NK-92 treated with Interleukin-12 subunit alpha and Interleukin-12 subunit beta, amount 100 ng/mL, for 24 hours (cell line): Measurements from ENCODE around the gene CFAP58.
A peak's percentile ranks its signal among the peaks of the same experiment; 100 is the strongest.

ENCODE experiments used
- DNase-seq: peaks from one replicate; lab custom pipeline; 2025; lab: John Stamatoyannopoulos, UW

The CFAP58 gene

DNA sequence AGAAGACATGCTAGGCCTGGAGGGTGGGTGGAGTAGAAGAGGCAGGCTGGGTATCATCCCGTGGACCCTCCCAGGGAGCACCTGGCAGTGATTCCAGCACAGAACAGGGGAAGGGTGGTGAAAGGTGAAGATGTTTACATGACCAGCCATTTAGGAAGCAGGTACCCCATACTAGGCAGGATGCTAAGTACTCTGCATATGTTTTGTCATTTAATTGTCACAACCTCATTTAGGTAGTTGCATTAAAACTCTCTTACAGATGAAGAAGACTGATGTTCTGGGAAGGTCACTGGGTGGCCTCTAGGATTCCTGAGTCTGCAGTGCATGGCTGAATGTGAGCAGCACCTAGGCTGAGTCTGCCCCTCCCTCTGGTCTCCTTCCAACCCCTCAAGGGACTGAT is 30.5 kb upstream of the CFAP58 start:
- no peak for DNase-seq

- DNase-seq: no peak
Measured at GRCh38 chr10:104323760-104324201, 29.9 kb upstream of the CFAP58 start.

GRCh38 chr10:104324221-104324686 is 29.4 kb upstream of the CFAP58 start:
- DNase-seq: no peak

DNA sequence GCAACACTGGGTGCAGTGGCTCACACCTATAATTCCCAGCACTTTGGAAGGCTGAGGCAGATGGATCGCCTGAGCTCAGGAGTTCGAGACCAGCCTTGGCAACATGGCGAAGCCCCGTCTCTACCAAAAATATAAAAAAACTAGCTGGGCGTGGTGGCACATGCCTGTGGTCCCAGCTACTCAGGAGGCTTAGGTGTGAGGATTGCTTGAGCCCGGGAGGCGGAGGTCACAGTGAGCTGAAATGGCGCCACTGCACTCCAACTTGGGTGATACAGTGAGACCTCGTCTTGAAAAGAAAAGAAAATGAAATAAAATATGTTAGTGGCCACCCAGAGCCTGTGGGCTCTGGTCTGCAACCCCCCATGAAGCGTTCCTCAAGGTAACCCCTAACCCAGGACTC is 28.7 kb upstream of the CFAP58 start:
- no peak for DNase-seq

DNA sequence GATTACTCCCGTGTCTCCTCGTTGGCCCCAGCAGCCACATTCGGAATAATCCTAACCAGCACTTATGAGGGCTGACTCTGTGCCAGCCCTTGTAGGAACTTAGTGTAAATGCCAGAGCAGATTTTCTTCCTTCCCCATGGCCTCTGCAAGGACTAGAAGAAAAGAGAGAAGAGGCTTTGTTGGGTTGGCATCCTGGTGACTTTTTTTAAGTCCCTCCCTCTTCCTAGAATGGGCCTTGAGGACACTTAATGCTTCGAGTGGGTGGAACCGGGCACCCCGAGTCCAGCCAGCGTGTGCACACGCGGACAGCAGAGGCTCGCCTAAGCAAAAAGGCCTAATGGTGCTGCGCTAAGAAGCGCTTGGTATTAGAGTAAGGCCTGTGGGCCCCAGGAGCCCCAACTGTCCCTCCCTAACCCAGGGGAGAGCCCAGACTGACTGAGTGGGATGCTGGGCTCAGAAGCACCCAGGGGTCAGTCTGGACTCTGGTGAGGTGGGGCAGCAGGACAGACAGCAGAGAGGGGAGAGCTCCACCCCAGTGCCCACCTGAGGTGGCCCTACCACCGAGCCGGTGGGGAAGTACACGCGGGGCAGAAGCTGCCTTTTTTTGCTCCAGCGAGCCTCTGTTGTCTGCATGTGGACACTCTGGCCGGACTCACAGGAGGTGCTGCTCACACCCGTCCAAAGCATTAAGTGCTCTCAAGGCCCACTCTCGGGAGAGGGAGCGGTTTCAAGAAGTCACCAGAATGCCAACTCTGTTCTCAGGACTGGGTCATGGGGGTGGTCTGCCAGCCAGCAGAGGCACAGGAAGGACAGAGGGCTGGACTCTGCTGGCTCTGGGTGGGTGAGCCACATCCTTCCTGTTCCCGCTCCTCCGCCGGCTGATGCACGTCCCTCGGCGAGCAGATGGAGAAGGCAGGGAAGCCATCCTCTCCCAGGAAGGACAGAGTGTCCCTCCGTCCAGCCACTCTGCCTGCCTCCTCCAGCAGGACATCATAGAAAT is 27.9 kb upstream of the CFAP58 start:
- no peak for DNase-seq

GRCh38 chr10:104326991-104327610 is 26.5 kb upstream of the CFAP58 start:
- no peak for DNase-seq

GRCh38 chr10:104327745-104328645 is 25.6 kb upstream of the CFAP58 start:
- DNase-seq: no peak

DNA sequence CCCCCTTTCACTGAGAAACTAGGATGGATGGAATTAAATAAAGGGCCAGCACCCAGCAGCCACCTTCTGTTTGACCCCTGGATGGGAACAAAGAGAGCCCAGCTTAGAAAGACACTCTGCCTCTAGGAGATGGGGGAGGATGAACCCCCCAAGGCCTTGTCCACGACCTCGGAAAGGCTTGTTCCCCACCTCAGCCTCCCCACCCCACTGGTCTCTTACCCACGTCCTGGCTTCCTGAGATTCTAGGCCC is 25.1 kb upstream of the CFAP58 start:
- DNase-seq: no peak

DNA sequence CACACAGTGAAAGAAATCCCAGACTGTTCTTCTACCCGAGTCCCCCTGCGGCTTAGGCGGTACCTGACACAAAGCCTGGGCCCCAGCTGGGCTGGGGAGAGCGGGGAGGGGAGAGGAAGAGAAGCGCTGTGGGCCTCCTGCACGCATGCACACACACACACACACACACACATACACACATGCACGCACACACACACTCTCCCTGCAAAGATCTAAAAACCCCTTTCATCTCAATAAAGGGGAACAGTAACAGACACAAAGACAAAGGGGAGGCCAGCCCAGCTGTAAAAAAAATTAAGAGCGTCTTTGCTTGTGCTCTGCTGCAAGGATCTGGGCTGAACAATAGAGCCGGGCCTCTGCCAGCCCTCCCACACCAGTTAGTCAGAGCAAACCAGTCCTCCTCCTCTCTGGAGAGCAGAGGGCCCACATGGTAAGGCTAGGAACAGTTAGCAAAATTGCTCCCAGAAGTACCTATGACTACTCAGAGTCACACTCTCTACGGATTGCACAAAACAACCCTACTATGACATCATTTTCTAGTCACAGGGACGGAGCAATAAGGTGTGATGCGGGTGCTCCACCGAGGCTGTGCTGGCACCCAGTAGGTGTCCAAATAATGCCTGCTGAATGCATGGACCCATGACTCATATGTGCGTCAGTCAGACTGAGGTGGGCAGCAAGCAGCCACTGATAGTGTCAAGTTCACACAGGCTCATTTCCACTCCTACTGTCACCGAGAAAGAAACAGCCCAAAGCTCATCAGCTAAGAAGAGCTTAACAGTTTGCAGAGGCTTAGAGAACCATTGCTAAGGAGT is 24.5 kb upstream of the CFAP58 start:
- peak; percentile 45 for DNase-seq

DNA sequence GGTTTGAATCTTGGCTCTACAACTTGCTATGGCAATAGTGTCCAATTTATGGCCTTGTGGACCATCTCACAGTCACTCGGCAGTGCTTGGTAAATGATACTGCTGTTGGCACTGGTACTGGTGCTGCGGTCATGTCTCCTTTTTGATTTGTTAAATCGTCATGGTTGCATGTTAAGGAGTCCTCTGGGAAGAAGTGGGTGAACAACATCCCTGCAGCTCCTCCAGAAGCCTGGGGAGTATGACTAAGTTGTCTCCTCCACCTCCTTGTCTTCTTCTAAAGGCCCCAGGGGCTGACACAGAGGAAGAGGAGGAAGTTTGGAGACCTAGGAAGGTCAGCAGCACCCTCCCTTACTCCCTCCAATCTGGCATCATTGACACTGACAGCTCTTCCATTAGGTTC is 23.9 kb upstream of the CFAP58 start:
- no peak for DNase-seq

- no peak for DNase-seq
Measured at GRCh38 chr10:104330168-104331110, 23.2 kb upstream of the CFAP58 start.

- DNase-seq: no peak
Measured at GRCh38 chr10:104331208-104331838, 22.3 kb upstream of the CFAP58 start.

- no peak for DNase-seq
Measured at GRCh38 chr10:104332243-104333031, 21.2 kb upstream of the CFAP58 start.

GRCh38 chr10:104333032-104333727 is 20.5 kb upstream of the CFAP58 start:
- no peak for DNase-seq

GRCh38 chr10:104333728-104334373 is 19.8 kb upstream of the CFAP58 start:
- DNase-seq: no peak

GRCh38 chr10:104334561-104334960 is 19.1 kb upstream of the CFAP58 start:
- DNase-seq: no peak

DNA sequence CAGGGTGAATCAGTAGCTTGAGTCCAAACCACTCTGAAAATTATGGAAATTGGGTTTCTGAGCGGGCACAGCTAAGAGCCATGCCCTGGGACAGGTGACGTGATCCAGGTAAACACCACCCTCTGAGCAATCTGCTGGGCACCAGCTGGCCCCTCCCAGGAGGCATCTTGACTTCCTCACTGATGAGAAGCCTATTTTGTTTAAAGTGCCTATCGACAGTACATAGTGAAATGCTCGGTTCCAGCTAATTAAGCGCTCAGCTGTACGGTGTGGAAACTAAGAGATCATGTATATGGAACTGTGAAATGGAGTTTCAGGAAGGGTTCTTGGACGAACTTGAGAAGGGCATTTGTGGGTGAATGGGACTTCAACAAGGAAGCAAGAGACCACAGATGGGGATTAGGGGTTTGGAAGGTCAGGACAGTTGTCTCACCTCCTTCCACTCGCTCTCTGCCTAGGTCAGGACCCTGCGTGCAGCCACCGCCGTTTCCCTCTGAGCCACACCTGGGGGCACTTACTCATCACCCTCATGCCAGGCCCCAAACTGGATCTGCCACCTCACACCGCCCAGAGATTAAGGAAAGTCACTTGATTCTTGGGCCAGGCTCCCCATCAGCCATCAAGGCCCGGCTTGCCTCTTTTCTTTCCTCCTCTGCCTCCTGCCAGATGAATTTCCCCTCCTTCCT is 18.5 kb upstream of the CFAP58 start:
- no peak for DNase-seq
